ENCODE measurements around the gene CADPS2.

The CADPS2 gene

GRCh38 chr7:122521767-122522166 lies 364.5 kb downstream of the CADPS2 start:
- no peak overlapping the region for H4K91ac ChIP-seq (ENCODE audit: low read depth, low read length, poor library complexity)
- H3K4me2 ChIP-seq (ENCODE audit: insufficient read depth, low read length, poor library complexity, severe bottlenecking), result no peak overlapping the region
- H2BK120ac ChIP-seq (ENCODE audit: low read depth, low read length), result no peak overlapping the region
- no peak overlapping the region for H3K23ac ChIP-seq (ENCODE audit: low read depth, low read length, poor library complexity)
- no peaks in the 10 kb centered on the region for H3K36me3 ChIP-seq (replicated peaks in 1 of 2; ENCODE audit: control insufficient read depth in 2 of 2, insufficient read depth in 2 of 2, low read length in 2 of 2)
- no peak overlapping the region for H2AK5ac ChIP-seq (ENCODE audit: low read depth, low read length)
- no peak overlapping the region for H3K4ac ChIP-seq (ENCODE audit: low read length)
- H3K4me3 ChIP-seq (ENCODE audit: low read length in 2 of 2), result no peak overlapping the region
- H4K8ac ChIP-seq (ENCODE audit: low read depth, low read length), result no peak overlapping the region
- no peak overlapping the region for H2BK12ac ChIP-seq (ENCODE audit: low read length)
- no peak for DNase-seq (ENCODE audit: low spot score)
- no peak overlapping the region for H2BK15ac ChIP-seq (ENCODE audit: low read length)
- H3K9me3 ChIP-seq (replicated peaks in 1 of 2; ENCODE audit: control insufficient read depth in 2 of 2, insufficient read depth in 1 of 2, low read depth in 1 of 2, low read length in 2 of 2), result no peaks in the 10 kb centered on the region
- no peaks in the 10 kb centered on the region for H3K79me1 ChIP-seq (ENCODE audit: low read depth, low read length)
- H3K14ac ChIP-seq (ENCODE audit: low read length), result no peak overlapping the region
- no peak overlapping the region for H3K18ac ChIP-seq (ENCODE audit: low read length)
- H3K27ac ChIP-seq (replicated peaks; ENCODE audit: low read length), result no peak overlapping the region
- H3K9ac ChIP-seq (ENCODE audit: low read depth, low read length, poor library complexity), result no peak overlapping the region
- no peaks in the 10 kb centered on the region for H3K4me1 ChIP-seq (ENCODE audit: control insufficient read depth in 2 of 2, insufficient read depth in 1 of 2, low read depth in 1 of 2, low read length in 2 of 2)
- no peaks in the 10 kb centered on the region for H3K27me3 ChIP-seq (ENCODE audit: control insufficient read depth in 3 of 3, insufficient read depth in 3 of 3, low read depth in 1 of 3, low read length in 3 of 3)
- H2BK5ac ChIP-seq (ENCODE audit: low read length), result no peak overlapping the region
- H2AFZ ChIP-seq (ENCODE audit: low read length), result no peak overlapping the region

GRCh38 chr7:122520971-122521555 lies 365.2 kb downstream of the CADPS2 start:
- H3K27ac ChIP-seq (replicated peaks; ENCODE audit: low read length), result no peak overlapping the region

GRCh38 chr7:122518488-122518887 lies 367.8 kb downstream of the CADPS2 start:
- no peak for DNase-seq (ENCODE audit: low spot score)
- Histone ChIP-seq H2BK120ac (ENCODE audit: low read depth, low read length) (no peak overlapping the region), H3K9ac (ENCODE audit: low read depth, low read length, poor library complexity) (no peak overlapping the region), H3K27ac (replicated peaks; ENCODE audit: low read length) (no peak overlapping the region), H2AK5ac (ENCODE audit: low read depth, low read length) (no peak overlapping the region), H3K18ac (ENCODE audit: low read length) (no peak overlapping the region), H3K4ac (ENCODE audit: low read length) (no peak overlapping the region), H4K91ac (ENCODE audit: low read depth, low read length, poor library complexity) (no peak overlapping the region), H3K9me3 (replicated peaks in 1 of 2; ENCODE audit: control insufficient read depth in 2 of 2, insufficient read depth in 1 of 2, low read depth in 1 of 2, low read length in 2 of 2) (no peaks in the 10 kb centered on the region), H4K8ac (ENCODE audit: low read depth, low read length) (no peak overlapping the region), H2AFZ (ENCODE audit: low read length) (no peak overlapping the region), H3K23ac (ENCODE audit: low read depth, low read length, poor library complexity) (no peak overlapping the region), H3K4me3 (ENCODE audit: low read length in 2 of 2) (no peak overlapping the region), H2BK15ac (ENCODE audit: low read length) (no peak overlapping the region), H2BK5ac (ENCODE audit: low read length) (no peak overlapping the region), H3K4me1 (ENCODE audit: control insufficient read depth in 2 of 2, insufficient read depth in 1 of 2, low read depth in 1 of 2, low read length in 2 of 2) (peaks cover 3 to 4% of the 10 kb centered on the region in 2 donors), H3K36me3 (replicated peaks in 1 of 2; ENCODE audit: control insufficient read depth in 2 of 2, insufficient read depth in 2 of 2, low read length in 2 of 2) (no peaks in the 10 kb centered on the region), H2BK12ac (ENCODE audit: low read length) (no peak overlapping the region), H3K79me1 (ENCODE audit: low read depth, low read length) (no peaks in the 10 kb centered on the region), H3K14ac (ENCODE audit: low read length) (no peak overlapping the region), H3K4me2 (ENCODE audit: insufficient read depth, low read length, poor library complexity, severe bottlenecking) (no peak overlapping the region), H3K27me3 (ENCODE audit: control insufficient read depth in 3 of 3, insufficient read depth in 3 of 3, low read depth in 1 of 3, low read length in 3 of 3) (no peaks in the 10 kb centered on the region)
- no CpG with 5 or more reads among the region's 4 CpGs for WGBS, 2 donors (ENCODE audit: extremely low coverage in 2 of 2, insufficient read length in 2 of 2, insufficient replicate concordance in 1 of 2)

More at GRCh38 chr7:122520971-122521555, 365.2 kb downstream of the CADPS2 start:
- H2BK15ac ChIP-seq (ENCODE audit: low read length), result no peak overlapping the region
- H2BK12ac ChIP-seq (ENCODE audit: low read length), result no peak overlapping the region
- no peaks in the 10 kb centered on the region for H3K36me3 ChIP-seq (replicated peaks in 1 of 2; ENCODE audit: control insufficient read depth in 2 of 2, insufficient read depth in 2 of 2, low read length in 2 of 2)
- whole genome bisulfite sequencing, 2 donors (ENCODE audit: extremely low coverage in 2 of 2, insufficient read length in 2 of 2, insufficient replicate concordance in 1 of 2), result no CpG with 5 or more reads among the region's 5 CpGs
- no peaks in the 10 kb centered on the region for H3K27me3 ChIP-seq (ENCODE audit: control insufficient read depth in 3 of 3, insufficient read depth in 3 of 3, low read depth in 1 of 3, low read length in 3 of 3)
- H2AK5ac ChIP-seq (ENCODE audit: low read depth, low read length), result no peak overlapping the region
- no peak overlapping the region for H2AFZ ChIP-seq (ENCODE audit: low read length)
- no peak overlapping the region for H4K8ac ChIP-seq (ENCODE audit: low read depth, low read length)
- H2BK5ac ChIP-seq (ENCODE audit: low read length), result no peak overlapping the region
- no peak overlapping the region for H3K14ac ChIP-seq (ENCODE audit: low read length)
- H3K18ac ChIP-seq (ENCODE audit: low read length), result no peak overlapping the region
- H3K79me1 ChIP-seq (ENCODE audit: low read depth, low read length), result no peaks in the 10 kb centered on the region
- H3K4ac ChIP-seq (ENCODE audit: low read length), result no peak overlapping the region
- H3K4me1 ChIP-seq (ENCODE audit: control insufficient read depth in 2 of 2, insufficient read depth in 1 of 2, low read depth in 1 of 2, low read length in 2 of 2), result no peaks in the 10 kb centered on the region
- no peak overlapping the region for H3K23ac ChIP-seq (ENCODE audit: low read depth, low read length, poor library complexity)
- no peak overlapping the region for H3K4me3 ChIP-seq (ENCODE audit: low read length in 2 of 2)
- H3K4me2 ChIP-seq (ENCODE audit: insufficient read depth, low read length, poor library complexity, severe bottlenecking), result no peak overlapping the region
- H4K91ac ChIP-seq (ENCODE audit: low read depth, low read length, poor library complexity), result no peak overlapping the region
- no peaks in the 10 kb centered on the region for H3K9me3 ChIP-seq (replicated peaks in 1 of 2; ENCODE audit: control insufficient read depth in 2 of 2, insufficient read depth in 1 of 2, low read depth in 1 of 2, low read length in 2 of 2)
- H2BK120ac ChIP-seq (ENCODE audit: low read depth, low read length), result no peak overlapping the region
- H3K9ac ChIP-seq (ENCODE audit: low read depth, low read length, poor library complexity), result no peak overlapping the region
- DNase-seq (ENCODE audit: low spot score), result no peak

GRCh38 chr7:122517576-122517975 lies 368.7 kb downstream of the CADPS2 start:
- Histone ChIP-seq H3K4me3 (ENCODE audit: low read length in 2 of 2) (no peak overlapping the region), H3K27ac (replicated peaks; ENCODE audit: low read length) (no peak overlapping the region), H4K91ac (ENCODE audit: low read depth, low read length, poor library complexity) (no peak overlapping the region), H2BK15ac (ENCODE audit: low read length) (no peak overlapping the region), H3K18ac (ENCODE audit: low read length) (no peak overlapping the region), H3K4me2 (ENCODE audit: insufficient read depth, low read length, poor library complexity, severe bottlenecking) (no peak overlapping the region), H4K8ac (ENCODE audit: low read depth, low read length) (no peak overlapping the region), H3K9me3 (replicated peaks in 1 of 2; ENCODE audit: control insufficient read depth in 2 of 2, insufficient read depth in 1 of 2, low read depth in 1 of 2, low read length in 2 of 2) (no peaks in the 10 kb centered on the region), H3K23ac (ENCODE audit: low read depth, low read length, poor library complexity) (no peak overlapping the region), H3K79me1 (ENCODE audit: low read depth, low read length) (no peaks in the 10 kb centered on the region), H3K4ac (ENCODE audit: low read length) (no peak overlapping the region), H2AFZ (ENCODE audit: low read length) (no peak overlapping the region), H3K27me3 (ENCODE audit: control insufficient read depth in 3 of 3, insufficient read depth in 3 of 3, low read depth in 1 of 3, low read length in 3 of 3) (no peaks in the 10 kb centered on the region), H2AK5ac (ENCODE audit: low read depth, low read length) (no peak overlapping the region), H2BK12ac (ENCODE audit: low read length) (no peak overlapping the region), H3K4me1 (ENCODE audit: control insufficient read depth in 2 of 2, insufficient read depth in 1 of 2, low read depth in 1 of 2, low read length in 2 of 2) (peaks cover 3 to 5% of the 10 kb centered on the region in 2 donors), H2BK5ac (ENCODE audit: low read length) (no peak overlapping the region), H2BK120ac (ENCODE audit: low read depth, low read length) (no peak overlapping the region), H3K14ac (ENCODE audit: low read length) (no peak overlapping the region), H3K36me3 (replicated peaks in 1 of 2; ENCODE audit: control insufficient read depth in 2 of 2, insufficient read depth in 2 of 2, low read length in 2 of 2) (no peaks in the 10 kb centered on the region), H3K9ac (ENCODE audit: low read depth, low read length, poor library complexity) (no peak overlapping the region)
- WGBS, 2 donors (ENCODE audit: extremely low coverage in 2 of 2, insufficient read length in 2 of 2, insufficient replicate concordance in 1 of 2), result no CpG with 5 or more reads among the region's 1 CpG
- DNase-seq (ENCODE audit: low spot score), result no peak
